Neural crest cell (in vitro differentiated cells): Measurements from ENCODE around the gene SETBP1. TPM values are rescaled to one million over a fixed set of nuclear protein-coding genes. Genes with fewer than 3 reads are reported as not detected.

Source experiments
- DNase-seq: peaks from one replicate; pipeline ENCODE4 v3.0.0; 2021; ENCODE audit warnings: low read depth, mixed read lengths, low spot score
- H3K27ac Mint-ChIP-seq: one replicate; pipeline ENCODE4 v1.8.0; 2021; ENCODE audit warnings: mild to moderate bottlenecking, mixed read lengths; ENCODE audit not compliant: unreplicated experiment
- H3K27me3 Mint-ChIP-seq: 2 replicates; pipeline ENCODE4 v1.8.0; 2021; ENCODE audit warnings: low read depth, mild to moderate bottlenecking, mixed read lengths
- H3K36me3 Mint-ChIP-seq: 2 replicates; pipeline ENCODE4 v1.8.0; 2021; ENCODE audit warnings: low read depth, mild to moderate bottlenecking, mixed read lengths
- H3K4me1 Mint-ChIP-seq: 2 replicates; pipeline ENCODE4 v1.8.0; 2021; ENCODE audit warnings: mixed read lengths
- H3K4me3 Mint-ChIP-seq: one replicate; pipeline ENCODE4 v1.8.0; 2021; ENCODE audit warnings: mild to moderate bottlenecking, mixed read lengths
- H3K9me3 Mint-ChIP-seq: 2 replicates; pipeline ENCODE4 v1.8.0; 2021; ENCODE audit warnings: mixed read lengths
- total RNA-seq: library from RNA; stranded (reverse); gene quantifications from 2 replicates; pipeline ENCODE4 v1.2.1, GENCODE V29; 2021
- TF ChIP-seq, protein P1 (sequence below): fragments of 200-600 bp; sonication (generic); conservative IDR thresholded peaks from 2 replicates; pipeline ENCODE4 v1.5.0; 2021; ENCODE audit warnings: antibody characterized with exemption, mild to moderate bottlenecking

The SETBP1 gene
- total RNA-seq, 1 donor from 2014 or later = 38.9 TPM

DNA sequence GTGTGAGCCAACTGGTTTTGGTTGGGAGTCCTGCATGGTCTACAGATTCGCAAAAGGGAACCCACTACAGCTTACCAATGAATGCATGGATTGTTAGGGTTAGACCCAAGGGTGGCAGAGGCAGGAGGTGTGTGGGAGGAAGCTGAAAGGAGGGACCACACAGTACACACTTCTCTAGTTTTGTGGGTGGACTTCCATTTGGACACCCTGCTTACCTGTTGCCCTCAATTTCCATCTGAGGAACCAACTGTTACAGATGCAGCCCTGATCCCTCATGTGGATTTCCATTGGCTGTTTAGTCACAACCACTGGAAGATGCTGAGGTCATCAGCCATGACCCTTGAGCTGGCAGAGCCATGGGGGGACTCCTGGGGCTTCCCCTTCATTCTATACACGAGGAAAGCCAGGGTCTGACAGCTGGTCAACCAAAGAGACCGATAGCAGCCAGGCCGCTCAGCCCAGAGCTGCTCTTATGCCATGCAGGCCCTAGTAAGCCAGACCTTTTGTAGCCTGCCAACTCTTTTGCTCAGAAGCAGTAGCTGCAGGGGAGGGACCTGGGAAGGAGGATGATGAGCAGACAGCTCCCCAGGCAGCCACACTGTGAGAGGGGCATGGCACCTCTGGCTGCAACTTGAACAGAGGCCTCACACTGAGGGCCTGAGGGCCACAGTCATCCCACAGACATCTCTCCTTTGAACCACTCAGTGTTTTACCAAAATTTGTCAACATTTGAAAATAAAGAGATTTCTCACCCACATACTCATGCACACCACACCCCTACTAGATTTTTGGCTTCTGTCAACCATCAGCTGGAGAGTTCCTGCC, 162.1 kb downstream of the SETBP1 start:
- no peak for DNase-seq
- H3K36me3 Mint-ChIP-seq = peaks cover 15% of the 10 kb centered on the region
- peaks cover 40% of the 10 kb centered on the region for H3K4me1 Mint-ChIP-seq
- no peaks in the 10 kb centered on the region for H3K27me3 Mint-ChIP-seq
- no peaks in the 10 kb centered on the region for H3K9me3 Mint-ChIP-seq
- TF ChIP-seq, protein P1, sequence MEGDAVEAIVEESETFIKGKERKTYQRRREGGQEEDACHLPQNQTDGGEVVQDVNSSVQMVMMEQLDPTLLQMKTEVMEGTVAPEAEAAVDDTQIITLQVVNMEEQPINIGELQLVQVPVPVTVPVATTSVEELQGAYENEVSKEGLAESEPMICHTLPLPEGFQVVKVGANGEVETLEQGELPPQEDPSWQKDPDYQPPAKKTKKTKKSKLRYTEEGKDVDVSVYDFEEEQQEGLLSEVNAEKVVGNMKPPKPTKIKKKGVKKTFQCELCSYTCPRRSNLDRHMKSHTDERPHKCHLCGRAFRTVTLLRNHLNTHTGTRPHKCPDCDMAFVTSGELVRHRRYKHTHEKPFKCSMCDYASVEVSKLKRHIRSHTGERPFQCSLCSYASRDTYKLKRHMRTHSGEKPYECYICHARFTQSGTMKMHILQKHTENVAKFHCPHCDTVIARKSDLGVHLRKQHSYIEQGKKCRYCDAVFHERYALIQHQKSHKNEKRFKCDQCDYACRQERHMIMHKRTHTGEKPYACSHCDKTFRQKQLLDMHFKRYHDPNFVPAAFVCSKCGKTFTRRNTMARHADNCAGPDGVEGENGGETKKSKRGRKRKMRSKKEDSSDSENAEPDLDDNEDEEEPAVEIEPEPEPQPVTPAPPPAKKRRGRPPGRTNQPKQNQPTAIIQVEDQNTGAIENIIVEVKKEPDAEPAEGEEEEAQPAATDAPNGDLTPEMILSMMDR = no peak
- H3K27ac Mint-ChIP-seq = no peak overlapping the region
- no peak overlapping the region for H3K4me3 Mint-ChIP-seq

DNA sequence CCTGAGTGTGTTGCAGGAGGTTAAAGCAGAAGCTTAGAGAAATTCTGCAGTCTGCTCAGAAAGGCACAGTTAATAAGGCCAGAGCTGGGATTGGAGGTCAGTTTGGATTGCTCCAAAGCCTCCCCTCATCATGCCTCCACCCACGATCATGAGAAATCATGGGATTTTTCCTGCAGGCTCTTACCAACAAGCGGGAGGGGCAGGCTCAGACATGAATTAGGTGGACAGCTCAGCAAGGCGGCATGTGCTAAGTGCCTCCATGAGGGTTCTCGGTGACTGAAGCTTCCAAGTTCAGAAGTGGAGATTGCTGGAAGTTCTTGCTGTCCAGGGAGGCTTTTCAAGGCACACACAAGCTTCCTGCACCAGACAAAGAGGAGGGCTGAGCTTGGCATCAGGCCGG, 163.8 kb downstream of the SETBP1 start:
- Mint-ChIP-seq H3K27me3 (no peaks in the 10 kb centered on the region), H3K27ac (no peak overlapping the region), H3K4me3 (no peak overlapping the region), H3K9me3 (no peaks in the 10 kb centered on the region), H3K4me1 (peaks cover 40% of the 10 kb centered on the region), H3K36me3 (peaks cover 15% of the 10 kb centered on the region)
- no peak for DNase-seq
- TF ChIP-seq, protein P1 = no peak

DNA sequence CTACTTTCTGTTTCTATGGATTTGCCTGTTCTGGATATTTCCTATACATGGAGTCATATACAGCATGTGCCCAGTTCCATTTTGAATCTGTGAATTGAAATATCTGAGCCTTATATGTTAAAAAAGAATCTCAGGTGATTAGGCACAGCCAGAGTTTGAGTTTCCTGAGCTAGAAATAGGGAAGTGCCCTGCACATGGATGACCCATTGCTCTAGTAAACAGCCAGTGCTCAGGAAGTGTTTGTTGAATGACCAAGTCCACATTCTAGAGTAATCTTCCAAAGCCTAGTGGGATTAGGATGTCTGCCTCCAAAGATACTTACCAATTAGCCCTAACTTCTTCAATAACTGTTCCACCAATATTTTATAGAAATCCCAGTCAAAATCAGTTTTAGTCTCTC, 165.8 kb downstream of the SETBP1 start:
- TF ChIP-seq, protein P1 = no peak
- Mint-ChIP-seq H3K27ac (no peak overlapping the region), H3K36me3 (peaks cover 15% of the 10 kb centered on the region), H3K4me3 (no peak overlapping the region), H3K27me3 (no peaks in the 10 kb centered on the region), H3K9me3 (no peaks in the 10 kb centered on the region), H3K4me1 (peaks cover 48% of the 10 kb centered on the region)
- DNase-seq = no peak

DNA sequence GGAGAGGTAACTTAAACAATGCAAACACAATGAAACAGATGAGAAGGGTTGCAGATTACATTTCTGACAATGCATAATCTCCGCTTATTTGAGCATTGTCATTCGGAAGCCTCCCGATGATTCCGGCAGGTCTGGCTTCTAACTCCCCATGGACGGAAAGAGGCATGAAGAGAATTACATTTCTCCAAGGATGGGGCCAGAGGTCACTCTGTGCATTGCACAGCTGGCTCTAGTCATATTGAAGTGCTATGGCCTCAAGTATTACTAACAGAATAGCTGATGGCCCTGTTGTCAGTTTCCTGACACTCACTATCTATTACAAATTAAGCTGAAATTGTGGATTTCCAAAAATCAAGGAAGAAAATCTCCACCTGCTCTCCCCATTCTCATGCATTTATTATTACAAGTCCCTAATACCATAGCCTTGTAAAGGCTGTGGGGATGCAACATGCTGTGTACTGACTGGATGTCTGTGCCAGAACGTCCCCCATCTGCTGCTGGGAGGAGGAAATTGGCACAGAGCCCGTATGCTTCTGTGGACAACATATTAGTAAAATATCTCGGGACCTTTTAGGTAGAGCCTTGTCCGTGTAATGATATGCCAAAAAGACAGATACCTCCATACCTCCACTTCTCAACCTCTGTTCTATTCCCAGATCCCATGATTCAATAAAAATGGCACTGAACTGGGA, 168.1 kb downstream of the SETBP1 start:
- H3K36me3 Mint-ChIP-seq = peaks cover 15% of the 10 kb centered on the region
- H3K4me3 Mint-ChIP-seq = no peak overlapping the region
- no peak overlapping the region for H3K27ac Mint-ChIP-seq
- no peaks in the 10 kb centered on the region for H3K9me3 Mint-ChIP-seq
- DNase-seq = no peak
- H3K27me3 Mint-ChIP-seq = no peaks in the 10 kb centered on the region
- H3K4me1 Mint-ChIP-seq = peaks cover 47% of the 10 kb centered on the region
- TF ChIP-seq, protein P1 = no peak

DNA sequence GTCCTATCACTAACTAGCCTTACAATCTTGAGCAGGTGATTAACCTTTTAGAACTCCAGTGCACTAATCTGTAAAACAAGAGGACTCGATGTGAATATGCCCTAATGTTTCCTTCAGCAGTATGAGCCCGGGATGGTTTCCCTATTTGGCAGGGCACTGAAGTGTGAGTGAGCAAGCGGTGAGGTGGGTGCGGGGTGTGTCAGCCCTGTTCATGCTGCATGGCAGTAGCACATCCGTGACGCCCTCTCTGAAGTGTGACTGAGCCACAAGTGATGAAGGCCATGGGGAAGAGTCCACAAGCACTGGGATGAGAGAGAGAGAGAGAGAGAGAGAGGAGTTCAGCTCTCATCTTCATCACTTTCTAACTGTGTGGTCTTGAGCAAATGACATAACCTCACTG, 168.7 kb downstream of the SETBP1 start:
- H3K9me3 Mint-ChIP-seq = no peaks in the 10 kb centered on the region
- H3K4me3 Mint-ChIP-seq = no peak overlapping the region
- H3K27ac Mint-ChIP-seq = no peak overlapping the region
- peaks cover 47% of the 10 kb centered on the region for H3K4me1 Mint-ChIP-seq
- H3K27me3 Mint-ChIP-seq = no peaks in the 10 kb centered on the region
- TF ChIP-seq, protein P1 = no peak
- DNase-seq = no peak
- peaks cover 15% of the 10 kb centered on the region for H3K36me3 Mint-ChIP-seq
